Ovary (tissue), 9 donors: ENCODE data around the gene KIF22. TPM values are rescaled to one million over a fixed set of nuclear protein-coding genes. Genes with fewer than 3 reads are reported as not detected.

ENCODE experiments used
- DNase-seq, 5 donors: peaks; one replicate each; pipeline ENCODE4 v3.0.0-alpha.2; 2019 to 2020
- H3K27ac ChIP-seq, 2 donors: fragments of 200-600 bp; one replicate each; pipeline versions ENCODE4 v1.5.1 to v1.8.0; 2019 to 2022
- H3K27me3 ChIP-seq: fragments of 200-600 bp; one replicate; pipeline ENCODE4 v1.8.0; 2022
- H3K36me3 ChIP-seq: fragments of 200-600 bp; sonication (generic); one replicate; pipeline ENCODE4 v1.5.1; 2019
- H3K4me1 ChIP-seq: one replicate; pipeline ENCODE4 v1.8.1; 2013; ENCODE audit warnings: mild to moderate bottlenecking, moderate library complexity; ENCODE audit not compliant: insufficient read depth
- H3K4me3 ChIP-seq: fragments of 200-600 bp; sonication (generic); one replicate; pipeline ENCODE4 v1.5.1; 2017
- H3K9me3 ChIP-seq, 2 donors: fragments of 200-600 bp in 1 of 2; sonication (generic) in 1 of 2; one replicate each; pipeline versions ENCODE4 v1.5.1 to v1.8.1; 2013 to 2019; ENCODE audit warnings: mild to moderate bottlenecking in 1 of 2, moderate library complexity in 1 of 2
- CTCF ChIP-seq, 3 donors: fragments of 450-650 bp in 2 of 3; fragments of 200-600 bp in 1 of 3; IDR thresholded peaks; one replicate each; pipeline versions ENCODE4 v1.5.1 to v1.8.0; 2016 to 2022; ENCODE audit warnings: antibody characterized with exemption in 3 of 3, mild to moderate bottlenecking in 1 of 3
- EP300 ChIP-seq: sonication (generic); formaldehyde crosslinking; IDR thresholded peaks from one replicate; pipeline ENCODE4 v1.6.1; 2017; ENCODE audit warnings: antibody characterized with exemption
- POLR2A ChIP-seq: fragments of 450-650 bp; IDR thresholded peaks from one replicate; pipeline ENCODE4 v1.6.1; 2017; ENCODE audit warnings: antibody characterized with exemption, mild to moderate bottlenecking, moderate library complexity
- WGBS, 3 donors: extraction: QIAGEN DNeasy Blood & Tissue Kit in 1 of 3; methylation state at CpG; one replicate each; pipeline versions ENCODE4 v1.1.5 to v1.1.7; 2013 to 2017; 5-methylcytosine and 5-hydroxymethylcytosine counted together
- intact Hi-C, 4 donors: fragments of 100-400 bp; cut with DNase I; formaldehyde crosslinking; loops; one replicate each; pipeline versions ENCODE4 v1.11.0 to v1.15.1; 2022 to 2023
- polyA plus RNA-seq, 2 donors: library from polyadenylated mRNA; stranded (reverse); fragments of 200-250 nt in 1 of 2; fragments of 350-450 nt in 1 of 2; fragmentation: Illumina TruSeq in 1 of 2; extraction: RNeasy Lipid Tissue Mini Kit (QIAGEN cat#74804) in 1 of 2; gene quantifications; one replicate each; pipeline ENCODE4 v1.2.3, GENCODE V29; 2013 to 2014
- total RNA-seq, 7 donors: library from RNA; depleted of rRNA in 2 of 7; stranded (reverse); fragments of >200 nt in 2 of 7; fragmentation: NEBNext Ultra II Directional in 3 of 7; extraction: Animal tissue kit (Norgen Biotek cat#: 25700) in 3 of 7; gene quantifications; one replicate each; pipeline versions ENCODE4 v1.1.0 to v1.2.4, GENCODE V29; 2016 to 2023
- donor health status: DM: no; HTN: no; CAD: no; lungs with moderate emphysema.
- donor health status: DM: no; HTN: no; CAD: no.
- donor health status: Bipolar disorder and iron deficiency.
- donor health status: DM: yes; HTN: yes; CAD: no.
- donor health status: DM: no; HTN: no; CAD: no.
- donor health status: DM: yes; HTN: yes; CAD: no.

Gene KIF22
- total and polyA plus RNA-seq, 9 donors, result 14.4 to 31.0 (median 20.7) TPM

DNA sequence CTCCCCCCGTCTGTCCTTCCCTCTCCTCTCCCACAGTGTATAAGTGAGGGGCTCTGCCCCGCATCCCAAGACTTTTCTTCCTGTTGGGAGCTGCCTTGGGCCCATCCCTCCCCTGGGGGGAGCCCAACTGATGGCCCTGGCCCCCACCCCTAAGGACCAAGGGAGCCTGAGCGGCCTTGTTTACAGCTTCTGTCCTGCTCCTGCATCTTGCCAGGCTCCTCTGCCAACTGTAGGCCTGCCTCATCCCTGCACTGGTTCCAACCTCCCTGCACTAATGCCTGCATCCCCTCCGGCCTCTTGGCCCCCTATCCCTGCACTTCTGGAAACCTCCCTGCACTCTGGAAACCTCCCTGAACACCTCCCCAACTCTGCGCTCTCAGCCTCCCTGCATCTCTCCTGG lies 24.0 kb downstream of the KIF22 start:
- intact Hi-C loops, result loop anchor here in 3 of 4 donors (2.0 to 5.0 kb wide), 4 partner anchors 24 to 193 kb away; partner anchors contain the start of gene KIF22 (in 1 of the 3)
- no peaks in the 10 kb centered on the region for H3K9me3 ChIP-seq
- H3K36me3 ChIP-seq, result no peaks in the 10 kb centered on the region
- H3K4me1 ChIP-seq, result peaks cover 30% of the 10 kb centered on the region
- H3K4me3 ChIP-seq, result no peak overlapping the region
- H3K27me3 ChIP-seq, result no peaks in the 10 kb centered on the region
- TF ChIP-seq CTCF (IDR thresholded peaks at IDR 0.05) (no peak), POLR2A (no peak), EP300 (no peak)
- WGBS, 3 donors, result 63 to 82% (median 72%) methylated on average over 5 of the region's 5 CpGs
- peak in 3 of 5 donors; percentile 32 to 50 (median 49) for DNase-seq
- peak overlapping the region in 1 of 2 donors; percentile 89 for H3K27ac ChIP-seq

GRCh38 chr16:29815032-29815721 lies 24.6 kb downstream of the KIF22 start:
- intact Hi-C loops, result loop anchor here in 1 of 4 donors (2.0 kb wide), 1 partner anchor 24 kb away; the partner anchor contains the start of gene KIF22
- WGBS, 3 donors, result 4 to 5% (median 5%) methylated on average over 39 of the region's 39 CpGs
- Histone ChIP-seq H3K36me3 (no peaks in the 10 kb centered on the region), H3K4me1 (peaks cover 29% of the 10 kb centered on the region), H3K27me3 (no peaks in the 10 kb centered on the region), H3K27ac (peak overlapping the region; percentile 57 to 98), H3K4me3 (peak overlapping the region; percentile 95), H3K9me3 (no peaks in the 10 kb centered on the region)
- peak; percentile 55 to 72 (median 70) for DNase-seq
- no peak for TF ChIP-seq EP300
- no peak for TF ChIP-seq POLR2A
- TF ChIP-seq CTCF (IDR thresholded peaks at IDR 0.05), result no peak

- Histone ChIP-seq H3K27ac (peak within 1 kb of the TSS; percentile 89 to 98), H3K9me3 (no peaks in the 10 kb centered on the region), H3K36me3 (no peaks in the 10 kb centered on the region), H3K27me3 (no peaks in the 10 kb centered on the region), H3K4me3 (peak within 1 kb of the TSS; percentile 95), H3K4me1 (peaks cover 24% of the 10 kb centered on the region)
- intact Hi-C loops, result loop anchor here in 1 of 4 donors (2.0 kb wide), 1 partner anchor 25 kb away; the partner anchor contains the start of gene KIF22
- TF ChIP-seq EP300 (no peak), CTCF (IDR thresholded peaks at IDR 0.05) (peak; percentile 86 to 93 (median 92)), POLR2A (peak; percentile 78)
- peak; percentile 98 to 99 (median 99) for DNase-seq
- whole genome bisulfite sequencing, 3 donors, result 0% methylated on average over 58 to 70 of the region's 70 CpGs
Measured at GRCh38 chr16:29815793-29816693, 25.5 kb downstream of the KIF22 start, which contains the start of gene PAGR1. PAGR1 (plus strand) TSS chr16:29816152; CDS start chr16:29816526, 374 bp downstream.

DNA sequence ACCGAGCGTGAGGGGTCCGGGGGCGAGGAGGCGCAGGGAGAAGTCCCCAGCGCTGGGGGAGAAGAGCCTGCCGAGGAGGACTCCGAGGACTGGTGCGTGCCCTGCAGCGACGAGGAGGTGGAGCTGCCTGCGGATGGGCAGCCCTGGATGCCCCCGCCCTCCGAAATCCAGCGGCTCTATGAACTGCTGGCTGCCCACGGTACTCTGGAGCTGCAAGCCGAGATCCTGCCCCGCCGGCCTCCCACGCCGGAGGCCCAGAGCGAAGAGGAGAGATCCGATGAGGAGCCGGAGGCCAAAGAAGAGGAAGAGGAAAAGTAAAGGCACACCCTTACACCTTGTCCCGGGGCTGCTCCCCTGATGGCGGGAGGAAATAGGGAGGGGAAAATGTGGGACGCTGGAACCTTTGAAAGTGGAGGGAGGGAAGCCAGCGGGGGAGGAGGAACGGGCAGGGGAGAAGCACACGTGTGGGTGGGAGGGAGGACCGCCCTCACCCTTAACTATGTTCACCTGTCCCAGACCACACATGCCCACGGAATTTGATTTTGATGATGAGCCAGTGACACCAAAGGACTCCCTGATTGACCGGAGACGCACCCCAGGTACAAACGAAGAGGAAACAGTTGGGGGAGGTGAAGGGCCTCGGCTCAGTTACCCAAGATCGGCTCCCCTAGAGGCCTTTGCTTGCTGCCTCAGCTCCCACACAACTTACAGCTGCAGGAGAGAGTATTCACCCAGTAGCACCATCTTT lies 26.3 kb downstream of the KIF22 start:
- Histone ChIP-seq H3K27me3 (no peaks in the 10 kb centered on the region), H3K36me3 (no peaks in the 10 kb centered on the region), H3K9me3 (no peaks in the 10 kb centered on the region), H3K27ac (peak overlapping the region; percentile 89 to 98), H3K4me3 (peak overlapping the region; percentile 95), H3K4me1 (peaks cover 24% of the 10 kb centered on the region)
- 2 to 3% (median 3%) methylated on average over 37 of the region's 37 CpGs for WGBS, 3 donors
- TF ChIP-seq CTCF (IDR thresholded peaks at IDR 0.05), result no peak
- TF ChIP-seq POLR2A, result no peak
- no peak for TF ChIP-seq EP300
- DNase-seq, result peak; percentile 63 to 77 (median 72)
- intact Hi-C loops, result no loop called here
